GM21723 (cell line): ENCODE measurements around the gene HIRIP3.
A peak's percentile ranks its signal among the peaks of the same experiment; 100 is the strongest.

Experiments used
- ATAC-seq: cut with Tn5 transposase; IDR thresholded peaks from one replicate; pipeline ENCODE4 v1.9.1; 2021; ENCODE audit warnings: mild to moderate bottlenecking, moderate library complexity; ENCODE audit not compliant: unreplicated experiment

Gene HIRIP3

GRCh38 chr16:29984137-29984763 lies 11.2 kb downstream of the HIRIP3 start:
- no peak for ATAC-seq

GRCh38 chr16:29983420-29984136 lies 11.8 kb downstream of the HIRIP3 start:
- no peak for ATAC-seq

GRCh38 chr16:29982560-29983419 lies 12.6 kb downstream of the HIRIP3 start:
- no peak for ATAC-seq

GRCh38 chr16:29978564-29979270 lies 16.7 kb downstream of the HIRIP3 start:
- ATAC-seq: no peak

- ATAC-seq: no peak
Observed at GRCh38 chr16:29978081-29978480, 17.3 kb downstream of the HIRIP3 start.

- ATAC-seq: no peak
Observed at GRCh38 chr16:29977063-29977825, 18.2 kb downstream of the HIRIP3 start.

- ATAC-seq: no peak
Observed at GRCh38 chr16:29975811-29976511, 19.5 kb downstream of the HIRIP3 start.

GRCh38 chr16:29975134-29975538 lies 20.3 kb downstream of the HIRIP3 start:
- ATAC-seq: no peak

GRCh38 chr16:29974291-29975133 lies 20.9 kb downstream of the HIRIP3 start:
- ATAC-seq: no peak

GRCh38 chr16:29973384-29974246 lies 21.8 kb downstream of the HIRIP3 start, which contains the start of gene TAOK2:
TAOK2 (plus strand) TSS chr16:29973868; CDS start chr16:29977773, 3,905 bp downstream.
- peak; percentile 81 for ATAC-seq

GRCh38 chr16:29972992-29973383 lies 22.4 kb downstream of the HIRIP3 start:
- ATAC-seq: no peak

GRCh38 chr16:29972500-29972899 lies 22.9 kb downstream of the HIRIP3 start:
- no peak for ATAC-seq

- no peak for ATAC-seq
Observed at GRCh38 chr16:29971304-29971703, 24.1 kb downstream of the HIRIP3 start.

- no peak for ATAC-seq
Observed at GRCh38 chr16:29968205-29968604, 27.2 kb downstream of the HIRIP3 start.

GRCh38 chr16:29963021-29963743 lies 32.2 kb downstream of the HIRIP3 start:
- no peak for ATAC-seq

- ATAC-seq: no peak
Observed at GRCh38 chr16:29962344-29962994, 32.9 kb downstream of the HIRIP3 start.
